NCI-H2227 (cell line): ENCODE results near the gene RNU1-3.
"Not testable (repeated sequence)": the region's sequence is repeated elsewhere in the genome, so short reads cannot be mapped to it uniquely, and the experiment has no call there.

ENCODE experiments used
- DNase-seq: peaks from one replicate; lab custom pipeline; 2025; ENCODE audit not compliant: unreplicated experiment; lab: John Stamatoyannopoulos, UW

RNU1-3 gene

GRCh38 chr1:16694308-16694702, 27.6 kb upstream of the RNU1-3 start:
- DNase-seq, result not testable (repeated sequence)

GRCh38 chr1:16693449-16694307, 26.9 kb upstream of the RNU1-3 start:
- not testable (repeated sequence) for DNase-seq

- not testable (repeated sequence) for DNase-seq
Observed at GRCh38 chr1:16692717-16693448, 26.1 kb upstream of the RNU1-3 start.

- DNase-seq, result not testable (repeated sequence)
Observed at GRCh38 chr1:16692283-16692682, 25.5 kb upstream of the RNU1-3 start.

GRCh38 chr1:16690971-16691682, 24.4 kb upstream of the RNU1-3 start:
- not testable (repeated sequence) for DNase-seq

- DNase-seq, result not testable (repeated sequence)
Observed at GRCh38 chr1:16687132-16687800, 20.5 kb upstream of the RNU1-3 start.

- DNase-seq, result not testable (repeated sequence)
Observed at GRCh38 chr1:16685445-16686371, 19.0 kb upstream of the RNU1-3 start.

GRCh38 chr1:16684738-16685337, 18.1 kb upstream of the RNU1-3 start:
- DNase-seq, result not testable (repeated sequence)

- DNase-seq, result not testable (repeated sequence)
Observed at GRCh38 chr1:16684152-16684551, 17.4 kb upstream of the RNU1-3 start.

GRCh38 chr1:16682803-16683202, 16.1 kb upstream of the RNU1-3 start:
- DNase-seq, result not testable (repeated sequence)

- not testable (repeated sequence) for DNase-seq
Observed at GRCh38 chr1:16680366-16680765, 13.6 kb upstream of the RNU1-3 start.

- DNase-seq, result no peak
Observed at GRCh38 chr1:16677552-16678431, 11.0 kb upstream of the RNU1-3 start.

GRCh38 chr1:16676661-16677523, 10.1 kb upstream of the RNU1-3 start:
- DNase-seq, result not testable (repeated sequence)

GRCh38 chr1:16675118-16675510, 8.4 kb upstream of the RNU1-3 start:
- not testable (repeated sequence) for DNase-seq

- DNase-seq, result not testable (repeated sequence)
Observed at GRCh38 chr1:16673976-16674375, 7.2 kb upstream of the RNU1-3 start.

GRCh38 chr1:16665836-16666235, 912 bp downstream of the RNU1-3 start:
- DNase-seq, result not testable (repeated sequence)

- DNase-seq, result not testable (repeated sequence)
Observed at GRCh38 chr1:16658234-16658633, 8.5 kb downstream of the RNU1-3 start.
